Right atrium auricular region (tissue), 2 donors: Measurements from ENCODE around the gene SPTBN1. TPM values are rescaled to one million over a fixed set of nuclear protein-coding genes. Genes with fewer than 3 reads are reported as not detected.

Source experiments
- DNase-seq: peaks from one replicate; pipeline ENCODE4 v3.0.0-alpha.2; 2019; ENCODE audit warnings: low spot score
- H3K27ac ChIP-seq, 2 donors: fragments of 200-600 bp; sonication (generic); 1 replicate in 1 of 2; 2 replicates in 1 of 2; pipeline ENCODE4 v1.5.1; 2016 to 2019
- H3K27me3 ChIP-seq, 2 donors: fragments of 200-600 bp; sonication (generic); one replicate each; pipeline versions ENCODE4 v1.5.1 to v1.6.0; 2017 to 2019
- H3K36me3 ChIP-seq: fragments of 200-600 bp; sonication (generic); one replicate; pipeline ENCODE4 v1.5.1; 2016
- H3K4me1 ChIP-seq, 2 donors: fragments of 200-600 bp; sonication (generic); one replicate each; pipeline versions ENCODE4 v1.5.1 to v1.6.0; 2017 to 2019
- H3K4me3 ChIP-seq, 2 donors: fragments of 200-600 bp; sonication (generic); 1 replicate in 1 of 2; 2 replicates in 1 of 2; pipeline ENCODE4 v1.5.1; 2017 to 2019; ENCODE audit warnings: mild to moderate bottlenecking in 1 of 2, moderate library complexity in 1 of 2
- H3K9me3 ChIP-seq, 2 donors: fragments of 200-600 bp; sonication (generic); one replicate each; pipeline ENCODE4 v1.5.1; 2019
- CTCF ChIP-seq, 2 donors: fragments of 200-600 bp; sonication (generic); IDR thresholded peaks; one replicate each; pipeline ENCODE4 v1.5.1; 2019; ENCODE audit warnings: antibody characterized with exemption in 2 of 2
- total RNA-seq, 2 donors: library from RNA; depleted of rRNA; stranded (reverse); fragments of >200 nt; gene quantifications; one replicate each; pipeline ENCODE4 v1.1.0, GENCODE V29; 2016

The SPTBN1 gene
- total RNA-seq, 2 donors from 2014 or later = 265 to 382 TPM

DNA sequence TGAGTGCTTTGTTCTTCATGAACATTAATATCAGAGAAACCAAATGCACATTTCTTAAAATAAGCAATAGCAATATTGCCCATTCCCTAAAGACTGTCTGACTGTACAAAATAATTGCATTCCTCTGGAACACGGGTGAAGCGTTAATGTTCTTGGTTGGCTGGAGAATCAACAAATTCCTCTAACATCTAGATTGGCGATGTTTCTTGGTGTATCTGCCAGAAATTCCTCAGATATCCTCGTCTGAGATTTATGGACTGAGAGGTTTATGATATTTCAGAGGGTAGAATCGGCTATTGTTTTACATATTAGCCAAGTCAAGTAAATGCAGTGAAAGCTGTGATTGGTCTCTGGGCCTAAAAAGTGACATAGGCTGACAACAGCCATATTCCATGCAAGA, 27.1 kb upstream of the SPTBN1 start:
- Histone ChIP-seq H3K4me3 (no peak overlapping the region), H3K27ac (peak overlapping the region; percentile 71 to 78), H3K27me3 (no peaks in the 10 kb centered on the region), H3K9me3 (no peaks in the 10 kb centered on the region), H3K4me1 (peaks cover 0 to 59% of the 10 kb centered on the region in 2 donors), H3K36me3 (no peaks in the 10 kb centered on the region)
- no peak for DNase-seq
- TF ChIP-seq CTCF (IDR thresholded peaks at IDR 0.05) = no peak

GRCh38 chr2:54429811-54430551, 26.1 kb upstream of the SPTBN1 start:
- TF ChIP-seq CTCF (IDR thresholded peaks at IDR 0.05) = no peak
- no peaks in the 10 kb centered on the region for H3K27me3 ChIP-seq
- peaks cover 0 to 63% of the 10 kb centered on the region in 2 donors for H3K4me1 ChIP-seq
- DNase-seq = no peak
- H3K9me3 ChIP-seq = no peaks in the 10 kb centered on the region
- no peaks in the 10 kb centered on the region for H3K36me3 ChIP-seq
- H3K4me3 ChIP-seq = no peak overlapping the region
- peak overlapping the region; percentile 71 to 78 for H3K27ac ChIP-seq

GRCh38 chr2:54430649-54431048, 25.5 kb upstream of the SPTBN1 start:
- peak overlapping the region; percentile 71 to 78 for H3K27ac ChIP-seq
- no peak overlapping the region for H3K4me3 ChIP-seq
- H3K4me1 ChIP-seq = peaks cover 0 to 69% of the 10 kb centered on the region in 2 donors
- DNase-seq = no peak
- no peak for TF ChIP-seq CTCF (IDR thresholded peaks at IDR 0.05)
- no peaks in the 10 kb centered on the region for H3K36me3 ChIP-seq
- no peaks in the 10 kb centered on the region for H3K9me3 ChIP-seq
- H3K27me3 ChIP-seq = no peaks in the 10 kb centered on the region

DNA sequence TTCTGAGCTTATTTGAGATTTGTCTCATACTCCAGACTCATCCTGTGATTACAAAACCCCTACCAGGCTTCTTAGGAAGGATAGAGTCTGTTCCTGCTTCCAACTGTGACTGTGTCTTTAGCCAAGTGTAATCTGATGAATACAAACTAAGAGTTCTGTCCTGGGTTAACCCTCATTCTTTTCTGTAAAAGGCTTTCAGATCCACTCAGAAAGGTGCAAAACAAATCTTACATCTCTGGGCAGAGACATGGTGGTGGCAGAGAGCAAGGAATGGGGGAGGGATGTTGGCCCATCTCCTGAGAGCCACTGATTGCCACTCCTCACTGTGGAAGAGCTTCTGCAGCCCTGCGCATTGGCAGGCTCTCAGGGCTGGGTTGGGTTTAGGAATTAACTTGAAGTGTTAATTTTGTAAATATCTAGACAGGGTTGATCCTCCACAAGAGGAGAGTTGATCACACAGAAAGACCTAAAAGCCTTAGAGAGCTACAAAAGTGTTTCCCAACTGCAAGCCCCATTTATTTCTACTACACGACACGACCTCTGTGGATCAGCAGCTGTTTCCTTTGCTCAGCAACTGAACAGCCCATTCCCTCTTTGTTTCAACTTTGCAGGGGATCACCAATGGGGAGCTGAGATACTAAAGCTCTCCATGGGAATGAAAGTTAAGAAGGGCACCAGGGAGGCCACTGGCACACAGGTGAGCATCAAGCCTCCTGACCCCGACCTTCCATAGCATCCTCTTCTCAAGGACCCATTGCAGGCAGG, 23.7 kb upstream of the SPTBN1 start:
- peaks cover 0 to 77% of the 10 kb centered on the region in 2 donors for H3K4me1 ChIP-seq
- DNase-seq = no peak
- no peak overlapping the region for H3K4me3 ChIP-seq
- no peak for TF ChIP-seq CTCF (IDR thresholded peaks at IDR 0.05)
- peak overlapping the region; percentile 41 to 78 for H3K27ac ChIP-seq
- H3K9me3 ChIP-seq = no peaks in the 10 kb centered on the region
- no peaks in the 10 kb centered on the region for H3K36me3 ChIP-seq
- no peaks in the 10 kb centered on the region for H3K27me3 ChIP-seq

GRCh38 chr2:54434229-54434628, 21.9 kb upstream of the SPTBN1 start:
- Histone ChIP-seq H3K4me3 (no peak overlapping the region), H3K27me3 (no peaks in the 10 kb centered on the region), H3K27ac (no peak overlapping the region), H3K4me1 (peaks cover 0 to 77% of the 10 kb centered on the region in 2 donors), H3K36me3 (no peaks in the 10 kb centered on the region), H3K9me3 (no peaks in the 10 kb centered on the region)
- no peak for DNase-seq
- no peak for TF ChIP-seq CTCF (IDR thresholded peaks at IDR 0.05)
